Stimulated activated CD8-positive, alpha-beta memory T cell treated with anti-CD3 and anti-CD28 coated beads, Interleukin-4, amount 100 ng/mL, for 24 hours (primary cell): Measurements from ENCODE around the gene CLCN3.
A peak's percentile ranks its signal among the peaks of the same experiment; 100 is the strongest.
"Not testable (repeated sequence)": the region's sequence is repeated elsewhere in the genome, so short reads cannot be mapped to it uniquely, and the experiment has no call there.

Source experiments
- DNase-seq: peaks from one replicate; pipeline ENCODE4 v3.0.0-alpha.2; 2020; ENCODE audit warnings: low read depth

Gene CLCN3

DNA sequence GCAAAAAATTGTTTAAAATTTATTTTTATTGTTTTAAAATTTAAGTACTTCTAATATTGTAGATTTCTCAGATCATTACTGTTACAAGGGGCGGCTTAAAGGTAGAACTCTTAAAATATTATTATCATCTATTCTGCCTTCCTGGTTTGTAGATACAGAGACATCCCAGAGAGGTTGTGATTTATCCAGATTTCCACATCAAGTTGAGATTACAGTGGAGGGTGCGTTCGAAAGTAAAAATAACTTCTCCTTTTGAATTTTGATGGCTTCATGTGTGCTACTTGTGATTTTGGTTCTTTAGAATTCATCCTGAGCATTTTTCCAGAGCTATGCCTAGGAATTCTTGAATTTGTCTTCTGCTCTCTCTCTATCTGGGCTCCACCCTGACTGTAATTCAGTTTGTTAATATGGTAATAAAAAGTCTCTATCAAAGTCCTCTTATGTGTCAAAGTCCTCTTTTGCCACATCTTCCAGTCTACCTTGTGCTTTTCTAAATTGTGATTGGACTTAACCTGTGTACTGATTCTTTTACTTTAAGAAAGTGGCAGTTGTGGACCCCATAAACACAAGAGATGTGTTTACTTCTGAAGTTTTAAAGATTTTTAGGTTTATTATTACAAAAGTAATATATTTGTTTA, 37.2 kb downstream of the CLCN3 start:
- DNase-seq: no peak

DNA sequence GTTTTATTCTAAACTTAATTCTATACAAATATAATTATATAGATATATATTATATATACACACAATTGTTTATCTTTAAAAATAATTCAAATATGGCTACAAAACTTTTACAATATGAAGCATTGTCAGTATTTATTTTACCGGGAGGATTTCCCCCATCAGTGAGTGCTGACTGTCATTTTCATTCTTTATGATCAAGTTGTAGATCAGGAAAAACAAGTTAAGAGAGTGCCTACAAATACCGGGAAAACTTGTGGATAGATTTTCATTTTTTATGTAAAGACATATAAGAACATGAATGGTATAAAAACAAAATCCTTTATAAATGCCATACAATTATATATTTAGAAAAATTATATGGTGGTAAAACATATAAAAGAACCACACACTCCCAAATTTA, 37.8 kb downstream of the CLCN3 start:
- no peak for DNase-seq

DNA sequence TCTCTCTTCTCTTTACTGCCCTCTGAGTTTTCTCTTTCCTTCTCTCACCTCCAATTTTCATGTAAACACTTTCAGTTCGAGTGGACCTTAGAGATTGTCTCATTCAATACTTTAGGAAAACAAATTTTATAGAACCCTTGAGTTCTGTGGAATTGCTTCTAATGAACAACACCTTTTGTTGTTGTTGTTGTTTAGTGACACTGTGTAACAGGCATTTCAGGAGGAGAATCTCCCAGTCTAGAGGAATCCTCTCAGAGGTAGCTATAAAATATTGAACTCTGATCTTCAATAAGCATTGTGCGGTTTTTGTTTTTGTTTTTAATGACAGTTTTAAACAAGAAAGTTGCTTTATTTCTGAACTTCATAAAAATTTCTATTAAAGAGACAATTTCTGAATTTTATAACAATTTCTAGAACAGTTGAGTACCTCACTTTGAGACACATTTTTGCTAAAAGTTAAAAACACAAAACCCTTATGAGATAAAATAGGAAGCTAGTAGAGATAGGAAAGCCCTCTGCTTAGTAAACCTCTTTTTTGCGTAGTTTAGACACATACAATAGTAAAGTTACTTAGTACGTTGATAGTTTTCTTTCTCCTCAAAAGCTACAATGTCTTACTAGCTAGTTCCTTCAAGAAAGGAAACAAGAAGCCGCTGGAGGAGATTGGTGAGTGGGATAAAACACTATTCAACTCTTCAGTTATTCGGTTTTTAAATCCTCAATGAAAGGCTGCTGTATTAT, 38.8 kb downstream of the CLCN3 start:
- DNase-seq: no peak

DNA sequence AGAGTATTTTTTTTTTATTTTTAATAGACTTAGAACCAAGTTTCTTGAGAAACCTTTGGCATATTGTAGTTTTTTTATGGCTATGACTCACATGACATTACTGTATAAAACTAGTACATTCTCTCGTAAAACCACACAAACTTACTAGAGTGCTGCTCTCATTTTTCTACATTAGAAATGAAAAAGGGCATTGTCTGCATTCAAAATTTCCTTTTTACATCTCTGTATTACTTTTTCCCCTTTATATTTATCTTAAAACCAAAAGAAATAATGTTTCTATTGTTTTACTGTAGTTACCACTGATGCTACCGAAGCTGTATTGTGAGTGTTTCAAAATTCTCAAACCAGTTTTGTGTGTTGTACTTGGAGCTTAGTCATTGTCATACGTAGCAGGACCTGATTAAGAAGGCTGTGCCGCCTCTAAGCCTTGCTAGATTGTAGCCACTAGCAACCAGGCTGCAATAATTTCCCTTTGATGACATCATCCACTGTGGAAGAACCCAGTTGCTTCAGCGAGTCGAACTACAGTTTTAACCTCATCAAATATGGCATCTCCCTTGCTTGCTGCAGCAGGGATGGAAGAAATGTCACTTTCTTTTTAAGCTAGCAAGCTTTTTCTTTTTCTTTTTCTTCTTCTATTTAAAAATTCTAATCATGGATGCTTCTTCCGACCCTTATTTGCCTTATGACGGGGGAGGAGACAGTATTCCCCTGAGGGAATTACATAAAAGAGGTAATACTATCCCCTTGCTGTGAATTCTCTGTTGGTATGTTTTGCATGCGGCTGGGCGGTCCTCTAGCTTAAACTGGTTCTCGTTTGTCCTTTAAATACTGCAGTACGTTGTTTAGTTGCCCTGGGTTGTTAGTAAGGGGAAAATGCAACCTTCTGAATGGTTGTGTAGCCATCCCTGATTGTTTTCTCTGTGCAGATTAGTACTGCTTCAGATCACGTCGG, 39.6 kb downstream of the CLCN3 start:
- peak; percentile 36 for DNase-seq

DNA sequence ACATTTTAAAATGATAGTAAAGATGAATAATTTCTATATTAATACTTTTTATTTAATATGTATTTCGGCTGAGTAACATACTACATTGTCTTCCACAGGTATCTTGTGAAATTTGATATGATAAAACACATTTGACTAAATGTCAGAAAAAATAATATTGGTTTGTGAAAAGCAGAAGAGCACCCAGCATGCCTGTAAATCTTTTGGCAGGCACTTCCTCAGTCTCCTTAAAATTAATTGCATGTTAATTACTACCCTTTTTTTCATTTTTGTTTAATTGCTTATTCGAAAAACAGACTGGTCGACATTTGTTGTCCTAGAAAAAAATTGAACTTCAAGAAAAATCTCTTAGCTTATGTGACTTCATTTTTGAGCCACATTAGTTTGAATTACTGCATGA, 40.6 kb downstream of the CLCN3 start:
- no peak for DNase-seq

DNA sequence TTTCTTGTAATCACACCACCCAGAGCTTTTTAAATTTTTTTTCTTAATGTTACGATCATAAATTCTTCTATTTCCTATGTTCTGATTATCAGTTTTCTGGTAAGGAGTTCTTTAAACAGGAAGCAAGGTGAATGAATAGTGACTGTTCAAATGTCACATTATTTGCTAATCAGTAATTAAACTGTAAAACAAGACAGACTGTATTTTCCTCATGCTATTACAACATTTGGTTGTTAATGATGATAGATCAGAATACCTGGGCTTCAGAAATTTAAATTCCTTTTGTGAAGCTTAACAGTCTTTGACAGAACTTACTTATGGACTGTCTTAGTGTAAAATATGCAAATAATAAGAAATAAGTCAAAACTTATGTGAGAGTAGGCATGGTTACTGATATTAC, 41.4 kb downstream of the CLCN3 start:
- no peak for DNase-seq

DNA sequence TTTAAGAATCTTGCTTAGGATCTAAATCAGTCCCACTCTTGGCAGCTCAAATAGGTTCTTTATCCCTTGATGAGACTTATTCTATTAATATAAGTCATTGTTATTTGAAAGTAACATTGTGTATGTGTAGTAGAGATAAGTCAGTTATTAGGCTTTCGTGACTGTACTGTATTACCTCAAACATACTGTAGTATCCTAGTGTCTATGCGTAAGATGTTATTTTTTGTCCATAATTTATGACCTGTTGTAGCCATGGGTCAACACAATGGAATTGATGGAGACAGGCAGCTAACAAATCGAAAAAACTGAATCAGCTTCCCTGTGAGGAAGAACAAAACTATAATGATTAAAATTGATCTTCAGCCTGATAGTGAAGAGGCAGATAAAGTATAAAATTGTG, 41.8 kb downstream of the CLCN3 start:
- no peak for DNase-seq

DNA sequence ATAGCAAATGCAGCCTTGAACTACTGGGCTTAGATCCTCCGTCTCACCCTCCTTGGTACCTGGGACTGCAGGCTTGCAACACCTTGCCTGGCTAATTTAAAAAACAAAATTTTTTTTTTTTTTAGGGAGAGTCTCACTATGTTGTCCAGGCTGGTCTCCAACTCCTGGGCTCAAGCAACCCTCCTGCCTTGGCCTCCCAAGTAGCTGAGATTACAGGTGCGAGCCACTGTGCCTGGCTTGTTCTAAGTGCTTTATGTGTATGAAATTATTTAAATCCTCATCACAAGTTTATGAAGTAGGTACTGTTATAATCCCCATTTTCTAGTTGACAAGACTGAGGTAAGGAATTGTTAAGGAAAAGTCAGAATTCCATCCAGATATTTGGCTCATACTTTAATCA, 43.0 kb downstream of the CLCN3 start:
- DNase-seq: no peak

DNA sequence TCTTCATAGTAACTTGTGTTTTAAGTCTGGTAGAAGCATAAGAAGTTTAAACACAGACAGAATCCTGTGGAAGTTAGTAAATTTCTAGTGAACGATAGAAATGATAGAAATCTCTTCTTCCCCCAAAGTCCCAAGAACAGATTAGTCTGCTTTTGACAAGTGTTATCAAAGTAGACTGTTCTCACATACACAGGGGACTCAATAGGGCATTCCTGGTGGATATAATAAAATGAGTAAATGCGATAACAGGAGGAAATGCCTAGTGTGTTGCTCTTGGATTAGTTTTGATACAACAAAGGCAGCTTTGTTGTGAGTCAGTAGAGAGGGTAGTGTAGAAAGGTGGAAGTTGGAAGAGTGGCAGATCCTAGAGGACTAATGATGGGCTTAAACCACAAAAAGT, 43.5 kb downstream of the CLCN3 start:
- no peak for DNase-seq

DNA sequence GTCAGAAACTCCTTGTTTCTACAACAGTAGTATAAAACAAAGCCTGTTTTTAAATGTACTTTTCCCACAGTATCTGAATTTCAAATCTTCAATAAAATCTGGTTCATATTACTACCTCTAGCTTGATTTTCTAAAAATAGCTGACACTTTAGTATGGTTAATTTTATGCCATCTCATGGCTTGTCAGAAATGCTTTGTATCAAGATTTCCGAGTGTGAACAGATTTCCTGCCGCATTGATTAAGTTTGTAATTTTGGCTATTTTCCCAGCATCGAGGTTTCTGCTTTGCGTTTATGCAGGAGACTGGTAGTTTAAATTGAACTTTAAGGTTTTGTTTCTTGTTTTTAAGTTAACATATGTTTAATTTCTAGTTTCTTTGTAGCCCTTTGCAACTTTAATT, 44.2 kb downstream of the CLCN3 start:
- DNase-seq: no peak

DNA sequence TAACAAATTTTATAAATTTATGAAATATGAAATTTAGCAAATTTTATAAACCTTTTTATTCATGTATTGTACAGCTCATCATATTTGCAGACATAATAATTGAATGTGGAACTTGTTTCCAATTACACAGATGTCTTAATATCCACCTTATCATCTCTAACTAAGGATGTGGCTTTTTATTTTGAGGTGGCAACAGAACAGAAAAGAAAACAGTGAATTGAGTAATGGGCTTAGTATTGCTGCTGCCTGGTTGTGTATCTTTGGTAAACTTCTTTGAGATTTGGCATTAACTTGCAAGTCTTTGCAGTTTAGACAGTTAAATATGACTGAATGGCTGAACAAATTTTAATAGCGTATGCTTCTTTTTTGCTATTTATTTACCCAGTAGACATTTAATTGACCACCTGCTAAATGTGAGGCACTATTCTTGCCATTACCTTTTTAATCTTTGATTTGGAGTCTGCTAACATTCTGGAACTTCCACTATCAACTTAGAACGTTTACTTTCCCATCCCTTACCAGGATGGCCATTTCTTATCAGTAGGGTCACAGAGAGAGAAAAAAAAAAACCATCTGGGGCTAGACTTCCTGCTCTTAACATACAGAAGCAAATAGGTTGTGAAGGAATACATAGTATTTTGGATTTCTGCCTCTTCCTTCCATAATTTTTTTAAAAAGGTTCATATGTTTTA, 44.8 kb downstream of the CLCN3 start:
- DNase-seq: no peak

DNA sequence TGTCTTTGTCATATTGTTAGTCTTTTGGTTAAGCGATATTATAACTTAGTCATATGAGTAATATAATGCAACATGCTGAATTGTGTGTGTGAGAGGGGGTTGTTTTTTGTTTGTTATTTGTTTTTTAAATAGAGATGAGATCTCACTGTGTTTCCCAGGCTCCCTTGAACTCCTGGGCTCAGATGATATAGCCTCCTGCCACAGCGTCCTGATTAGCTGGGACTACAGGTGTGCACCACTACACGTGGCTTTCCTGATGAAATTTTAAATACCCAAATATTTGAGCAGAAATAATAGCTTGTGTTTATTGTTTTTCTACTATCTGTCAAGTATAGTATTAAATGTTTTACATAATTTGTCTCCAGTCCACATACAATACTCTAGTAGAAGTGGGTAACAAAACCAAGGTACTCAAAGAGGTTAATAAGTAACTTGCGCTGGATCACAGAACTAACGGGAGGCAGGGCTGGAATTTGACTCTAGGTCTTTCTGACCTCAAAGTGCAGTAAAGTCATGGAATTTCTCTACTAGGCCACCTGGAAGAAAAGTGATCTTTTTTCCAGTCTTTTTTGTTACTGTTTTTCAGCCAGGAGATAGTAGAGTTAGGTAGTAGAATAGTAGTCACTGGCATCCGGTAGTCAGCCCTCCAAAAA, 47.8 kb downstream of the CLCN3 start:
- DNase-seq: no peak

DNA sequence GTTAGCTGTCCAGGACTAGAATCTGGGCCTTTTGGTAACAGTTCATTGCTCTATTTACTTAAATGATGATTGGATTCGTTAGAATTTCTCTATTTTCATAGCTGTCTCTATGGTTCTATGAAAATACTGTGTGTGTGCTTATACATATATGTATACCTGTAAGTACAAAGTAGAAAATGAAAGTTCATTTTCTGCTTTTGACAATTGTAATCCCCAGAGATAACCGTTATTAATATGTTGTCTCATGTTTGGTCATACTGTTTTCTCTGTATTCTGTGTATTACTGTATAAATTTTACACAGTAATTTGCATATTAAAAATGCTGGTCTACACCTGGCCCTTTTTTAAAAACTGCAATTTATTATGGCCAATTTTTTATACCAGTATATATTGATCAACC, 55.4 kb downstream of the CLCN3 start:
- DNase-seq: no peak

DNA sequence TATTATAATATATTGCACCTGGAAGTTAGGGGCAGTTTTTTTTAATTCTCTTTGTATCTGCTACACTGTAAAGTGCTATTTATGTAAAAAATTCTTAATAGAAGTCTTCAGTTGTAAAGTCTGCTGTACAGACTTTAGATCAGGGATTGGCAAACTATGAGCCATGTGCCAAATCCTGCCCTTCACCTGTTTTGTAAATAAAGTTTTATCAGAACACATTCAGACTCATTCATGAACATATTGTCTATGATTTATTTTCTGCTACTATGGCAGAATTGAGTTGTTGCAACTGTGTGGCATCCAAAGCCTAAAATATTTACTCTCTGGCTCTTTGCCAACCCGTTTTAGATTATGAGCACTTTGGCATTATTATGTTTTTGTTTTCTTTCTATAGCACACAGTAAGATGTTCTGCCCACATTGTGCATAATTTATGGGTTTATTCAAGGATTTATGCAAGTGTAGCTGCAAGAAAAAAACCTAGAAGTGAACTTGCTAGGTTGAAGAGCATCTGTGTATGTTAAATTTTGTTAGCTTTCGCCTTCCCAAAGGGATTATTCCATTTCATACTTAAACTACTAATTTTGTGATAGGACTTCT, 56.9 kb downstream of the CLCN3 start:
- no peak for DNase-seq

DNA sequence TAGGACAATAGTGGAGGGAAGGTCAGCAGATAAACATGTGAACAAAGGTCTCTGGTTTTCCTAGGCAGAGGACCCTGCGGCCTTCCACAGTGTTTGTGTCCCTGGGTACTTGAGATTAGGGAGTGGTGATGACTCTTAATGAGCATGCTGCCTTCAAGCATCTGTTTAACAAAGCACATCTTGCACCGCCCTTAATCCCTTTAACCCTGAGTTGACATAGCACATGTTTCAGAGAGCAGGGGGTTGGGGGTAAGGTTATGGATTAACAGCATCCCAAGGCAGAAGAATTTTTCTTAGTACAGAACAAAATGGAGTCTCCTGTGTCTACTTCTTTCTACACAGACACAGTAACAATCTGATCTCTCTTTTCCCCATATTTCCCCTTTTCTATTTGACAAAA, 58.1 kb downstream of the CLCN3 start:
- DNase-seq: not testable (repeated sequence)

DNA sequence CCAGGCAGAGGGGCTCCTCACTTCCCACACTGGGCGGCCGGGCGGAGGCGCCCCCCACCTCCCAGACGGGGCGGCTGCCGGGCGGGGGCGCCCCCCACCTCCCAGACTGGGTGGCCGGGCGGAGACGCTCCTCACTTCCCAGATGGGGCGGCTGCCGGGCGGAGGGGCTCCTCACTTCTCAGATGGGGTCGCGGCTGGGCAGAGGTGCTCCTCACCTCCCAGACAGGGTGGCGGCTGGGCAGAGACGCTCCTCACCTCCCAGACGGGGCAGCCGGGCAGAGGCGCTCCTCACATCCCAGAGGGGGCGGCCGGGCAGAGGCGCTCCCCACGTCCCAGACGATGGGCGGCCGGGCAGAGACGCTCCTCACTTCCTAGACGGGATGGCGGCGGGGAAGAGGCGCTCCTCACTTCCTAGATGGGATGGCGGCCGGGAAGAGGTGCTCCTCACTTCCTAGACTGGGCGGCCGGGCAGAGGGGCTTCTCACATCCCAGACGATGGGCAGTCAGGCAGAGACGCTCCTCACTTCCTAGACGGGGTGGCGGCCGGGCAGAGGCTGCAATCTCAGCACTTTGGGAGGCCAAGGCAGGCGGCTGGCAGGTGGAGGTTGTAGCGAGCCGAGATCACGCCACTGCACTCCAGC, 58.7 kb downstream of the CLCN3 start:
- not testable (repeated sequence) for DNase-seq

DNA sequence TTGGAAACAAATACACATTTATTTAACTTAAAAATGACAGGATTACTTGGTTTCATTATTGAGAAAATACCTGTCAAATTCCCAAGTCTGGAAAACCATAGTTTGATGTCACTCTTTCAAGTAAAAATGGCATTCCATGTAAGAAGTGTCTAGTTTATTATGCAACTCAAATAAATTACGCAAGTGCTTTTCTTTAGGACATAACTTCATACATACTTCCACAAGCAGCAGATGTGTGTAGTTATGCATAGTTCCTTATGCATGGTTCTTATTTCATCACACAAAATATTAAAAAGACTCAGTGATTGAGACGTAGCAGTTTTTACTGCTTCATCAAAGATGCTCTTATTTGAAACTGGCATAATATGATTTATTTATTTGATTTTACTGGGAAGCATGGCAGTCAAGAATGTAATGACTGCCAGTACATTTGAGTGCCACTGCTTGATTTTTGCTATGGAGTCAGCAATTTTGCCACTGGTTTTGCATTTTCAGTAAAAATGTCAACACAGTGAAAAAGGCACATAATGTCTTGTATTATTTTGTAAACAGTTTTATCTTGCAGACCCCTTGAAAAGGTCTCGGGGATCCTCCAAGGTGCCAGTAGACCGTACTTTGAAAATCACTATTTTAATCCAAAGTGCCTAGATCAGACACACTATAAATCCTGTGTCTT, 62.1 kb downstream of the CLCN3 start:
- DNase-seq: no peak

DNA sequence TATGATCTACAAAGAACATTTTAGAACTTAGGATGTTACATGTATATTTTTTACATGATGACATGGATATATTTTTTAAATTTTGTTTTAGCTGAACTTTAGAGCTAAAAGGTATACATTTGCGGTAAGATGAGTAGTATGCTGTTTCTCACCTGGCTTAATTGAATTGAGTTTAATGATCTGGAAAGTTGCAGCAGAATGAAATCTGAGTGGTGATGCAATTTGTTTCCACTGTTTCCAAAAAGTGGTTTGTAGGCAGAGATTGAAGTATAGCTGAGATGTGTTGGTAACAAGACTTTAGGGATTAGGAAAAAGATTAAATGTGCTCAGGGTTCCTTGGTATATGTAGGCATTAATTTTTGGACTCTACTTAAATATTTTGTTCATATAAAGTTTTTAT, 69.3 kb downstream of the CLCN3 start:
- no peak for DNase-seq

DNA sequence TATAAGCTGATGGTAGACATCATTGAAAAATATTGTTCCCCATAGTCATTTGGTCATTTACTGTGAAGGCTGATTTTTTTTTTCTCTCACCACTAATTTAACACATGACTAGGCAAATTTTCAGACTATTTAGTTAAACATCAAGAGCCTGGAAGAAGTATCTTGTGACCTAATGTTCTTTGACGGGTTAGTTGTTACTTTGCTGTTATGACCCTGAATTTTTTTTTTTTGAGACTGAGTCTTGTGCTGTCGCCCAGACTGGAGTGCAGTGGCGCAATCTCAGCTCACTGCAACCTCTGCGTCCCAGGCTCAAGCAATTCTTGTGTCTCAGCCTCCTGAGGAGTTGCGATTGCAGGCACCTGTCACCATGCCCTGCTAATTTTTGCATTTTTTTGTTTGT, 70.4 kb downstream of the CLCN3 start:
- DNase-seq: no peak

DNA sequence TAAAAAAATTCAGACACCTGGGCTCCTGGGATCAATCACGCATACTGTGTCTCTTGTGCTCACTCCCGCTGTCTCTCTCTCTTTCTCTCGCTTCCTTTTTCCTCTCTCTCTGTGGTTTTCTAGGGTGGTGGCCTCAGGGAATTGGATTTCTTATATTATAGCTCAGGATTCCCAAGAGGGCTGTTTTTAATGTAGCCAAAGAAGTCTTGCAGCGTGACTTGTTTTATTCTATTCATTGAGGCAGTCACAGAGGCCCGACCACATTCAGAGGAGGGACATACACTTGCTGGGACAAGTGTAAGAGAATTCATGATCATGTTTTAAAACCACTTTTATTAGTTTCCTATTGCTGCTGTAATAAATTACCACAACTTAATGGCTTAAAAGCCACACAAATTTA, 78.0 kb downstream of the CLCN3 start:
- DNase-seq: no peak
